SK-MEL-5 (cell line): ENCODE data around the gene SYNPO. TPM values are rescaled to one million over a fixed set of nuclear protein-coding genes. Genes with fewer than 3 reads are reported as not detected.

Source experiments
- DNase-seq: peaks from one replicate; pipeline ENCODE4 v3.0.0-alpha.2; 2016; ENCODE audit warnings: low read depth, low spot score
- in situ Hi-C: cut with HindIII; loops from 2 replicates; pipeline ENCODE4 v1.10.0; 2016; ENCODE audit warnings: low sequenced_read_pairs, high pct_unique_total_duplicates, low pct_unique_long_range_greater_than_20kb
- total RNA-seq: library from RNA; depleted of rRNA; stranded (reverse); fragments of >200 nt; shearing (Covaris generic); gene quantifications from 2 replicates; pipeline ENCODE4 v1.2.3, GENCODE V29; 2014

Gene SYNPO
- total RNA-seq, 1 experiment from 2014 or later = not detected

- in situ Hi-C loops = no loop called here
- no peak for DNase-seq
Measured at GRCh38 chr5:150604010-150604409, 36.5 kb upstream of the SYNPO start.

GRCh38 chr5:150604894-150605440 is 35.5 kb upstream of the SYNPO start:
- in situ Hi-C loops = no loop called here
- DNase-seq = no peak

- no peak for DNase-seq
- in situ Hi-C loops = no loop called here
Measured at GRCh38 chr5:150605546-150605945, 34.9 kb upstream of the SYNPO start.

GRCh38 chr5:150606476-150606875 is 34.0 kb upstream of the SYNPO start:
- no peak for DNase-seq
- in situ Hi-C loops = no loop called here

GRCh38 chr5:150607105-150607504 is 33.4 kb upstream of the SYNPO start:
- in situ Hi-C loops = no loop called here
- DNase-seq = no peak

GRCh38 chr5:150607991-150608390 is 32.5 kb upstream of the SYNPO start:
- in situ Hi-C loops = no loop called here
- no peak for DNase-seq

- DNase-seq = no peak
- in situ Hi-C loops = no loop called here
Measured at GRCh38 chr5:150608991-150609390, 31.5 kb upstream of the SYNPO start.

- no peak for DNase-seq
- in situ Hi-C loops = no loop called here
Measured at GRCh38 chr5:150609843-150610584, 30.4 kb upstream of the SYNPO start.

- DNase-seq = peak; percentile 28
- in situ Hi-C loops = no loop called here
Measured at GRCh38 chr5:150611026-150611425, 29.4 kb upstream of the SYNPO start.

- in situ Hi-C loops = no loop called here
- no peak for DNase-seq
Measured at GRCh38 chr5:150612405-150612804, 28.1 kb upstream of the SYNPO start.

GRCh38 chr5:150612905-150613670 is 27.4 kb upstream of the SYNPO start:
- in situ Hi-C loops = no loop called here

GRCh38 chr5:150613991-150614660 is 26.3 kb upstream of the SYNPO start:
- no peak for DNase-seq
- in situ Hi-C loops = no loop called here

More at GRCh38 chr5:150612905-150613670, 27.4 kb upstream of the SYNPO start:
- DNase-seq = no peak

GRCh38 chr5:150614661-150615060 is 25.8 kb upstream of the SYNPO start:
- in situ Hi-C loops = no loop called here
- no peak for DNase-seq

GRCh38 chr5:150615141-150615699 is 25.2 kb upstream of the SYNPO start:
- DNase-seq = no peak
- in situ Hi-C loops = no loop called here

GRCh38 chr5:150616024-150616470 is 24.4 kb upstream of the SYNPO start:
- DNase-seq = no peak
- in situ Hi-C loops = no loop called here

- DNase-seq = no peak
- in situ Hi-C loops = no loop called here
Measured at GRCh38 chr5:150616506-150616905, 24.0 kb upstream of the SYNPO start.

GRCh38 chr5:150618163-150618562 is 22.3 kb upstream of the SYNPO start:
- in situ Hi-C loops = no loop called here
- no peak for DNase-seq
